Measurements from ENCODE around the gene CD151. TPM values are rescaled to one million over a fixed set of nuclear protein-coding genes. Genes with fewer than 3 reads are reported as not detected.

Gene CD151
- total RNA-seq, 6 experiments from 2014 or later: 719 to 1,001 (median 755) TPM

DNA sequence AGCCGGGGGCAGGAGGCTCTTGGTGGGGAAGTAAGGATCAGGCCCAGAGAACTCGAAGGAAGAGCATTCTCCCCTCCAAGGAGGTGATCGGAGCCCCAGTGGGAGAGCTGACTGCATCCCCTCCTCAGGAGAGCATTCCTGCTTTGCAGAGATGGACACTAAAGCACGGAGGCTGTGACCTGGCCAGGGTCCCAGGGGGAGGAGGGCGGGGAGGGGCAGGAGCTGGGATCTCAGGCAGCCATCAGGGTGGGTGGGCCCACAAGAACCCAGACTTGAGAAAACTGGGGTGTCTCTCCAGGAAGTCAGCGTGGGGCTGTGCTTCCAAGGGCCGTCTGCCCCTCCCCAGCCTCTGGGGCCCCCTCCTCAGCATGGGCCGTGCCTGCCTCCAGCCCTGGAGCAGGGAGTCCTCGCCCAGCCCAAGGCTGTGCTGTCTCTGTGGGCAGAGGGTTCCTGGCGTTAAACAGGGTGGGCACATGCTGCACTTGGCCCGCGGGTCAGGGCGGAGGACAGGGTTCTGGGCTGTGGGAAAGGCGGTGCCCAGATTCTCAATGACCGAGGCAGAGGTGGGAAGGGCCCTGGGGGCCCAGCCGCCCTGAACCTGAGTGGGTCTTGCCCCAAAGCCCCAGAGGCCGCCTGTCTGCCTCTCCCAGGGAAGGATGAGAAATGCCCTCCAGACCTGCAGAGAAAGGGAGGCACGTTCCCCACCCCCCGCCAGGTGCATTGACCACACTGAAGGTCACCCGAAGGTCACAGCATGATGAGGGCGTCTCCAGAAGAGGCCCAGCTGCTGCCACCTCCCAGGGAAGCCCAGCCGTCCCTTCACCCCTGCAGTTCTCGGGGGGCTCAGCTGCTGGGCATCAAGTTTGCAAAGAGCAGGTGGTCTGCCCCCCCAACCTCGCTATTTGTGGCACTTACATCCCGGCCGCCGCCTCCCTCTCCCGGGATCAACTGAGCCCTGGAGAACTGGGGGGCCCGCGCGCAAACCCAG lies 43.5 kb upstream of the CD151 start:
- no peaks in the 10 kb centered on the region for H3K36me3 Mint-ChIP-seq (ENCODE audit: low read depth)
- peaks cover 5% of the 10 kb centered on the region; the same call in 1 of the 2 replicates for H3K4me1 Mint-ChIP-seq (ENCODE audit: low read depth)
- no peaks in the 10 kb centered on the region; the same call in 1 of the 2 replicates for H3K27me3 Mint-ChIP-seq (ENCODE audit: insufficient read depth)
- no peak overlapping the region for H3K27ac Mint-ChIP-seq
- DNase-seq: no peak
- peak overlapping the region; percentile 66 for H3K4me3 Mint-ChIP-seq
- H3K9me3 Mint-ChIP-seq: no peaks in the 10 kb centered on the region
- TF ChIP-seq CTCF (IDR thresholded peaks at IDR 0.05): no peak

- peak within 1 kb of the TSS; percentile 66 for H3K4me3 Mint-ChIP-seq
- no peaks in the 10 kb centered on the region for H3K36me3 Mint-ChIP-seq (ENCODE audit: low read depth)
- peak within 1 kb of the TSS; percentile 59 for H3K27ac Mint-ChIP-seq
- DNase-seq: peak; percentile 18
- no peak for TF ChIP-seq CTCF (IDR thresholded peaks at IDR 0.05)
- H3K27me3 Mint-ChIP-seq (ENCODE audit: insufficient read depth): no peaks in the 10 kb centered on the region; the same call in 1 of the 2 replicates
- no peaks in the 10 kb centered on the region for H3K9me3 Mint-ChIP-seq
- H3K4me1 Mint-ChIP-seq (ENCODE audit: low read depth): peaks cover 5% of the 10 kb centered on the region; the same call in 1 of the 2 replicates
Measured at GRCh38 chr11:789943-790342, 42.8 kb upstream of the CD151 start, which contains the start of gene CEND1. TSS of gene CEND1 (minus strand) at chr11:790090. CDS start at chr11:788576, 1,514 bp downstream.

- peak overlapping the region; percentile 59 for H3K27ac Mint-ChIP-seq
- H3K4me1 Mint-ChIP-seq (ENCODE audit: low read depth): peaks cover 5% of the 10 kb centered on the region; the same call in 1 of the 2 replicates
- no peak for TF ChIP-seq CTCF (IDR thresholded peaks at IDR 0.05)
- H3K27me3 Mint-ChIP-seq (ENCODE audit: insufficient read depth): peaks cover under 1% of the 10 kb centered on the region; the same call in 1 of the 2 replicates
- peak overlapping the region; percentile 41 for H3K4me3 Mint-ChIP-seq
- DNase-seq: peak; percentile 22
- no peaks in the 10 kb centered on the region for H3K36me3 Mint-ChIP-seq (ENCODE audit: low read depth)
- no peaks in the 10 kb centered on the region for H3K9me3 Mint-ChIP-seq
Measured at GRCh38 chr11:790721-791564, 41.8 kb upstream of the CD151 start.

GRCh38 chr11:791658-792534 lies 40.9 kb upstream of the CD151 start:
- Mint-ChIP-seq H3K4me1 (ENCODE audit: low read depth) (peaks cover 15% of the 10 kb centered on the region), H3K4me3 (no peak overlapping the region), H3K36me3 (ENCODE audit: low read depth) (no peaks in the 10 kb centered on the region), H3K9me3 (no peaks in the 10 kb centered on the region), H3K27ac (no peak overlapping the region), H3K27me3 (ENCODE audit: insufficient read depth) (peaks cover 2% of the 10 kb centered on the region; the same call in 1 of the 2 replicates)
- TF ChIP-seq CTCF (IDR thresholded peaks at IDR 0.05): no peak
- no peak for DNase-seq

DNA sequence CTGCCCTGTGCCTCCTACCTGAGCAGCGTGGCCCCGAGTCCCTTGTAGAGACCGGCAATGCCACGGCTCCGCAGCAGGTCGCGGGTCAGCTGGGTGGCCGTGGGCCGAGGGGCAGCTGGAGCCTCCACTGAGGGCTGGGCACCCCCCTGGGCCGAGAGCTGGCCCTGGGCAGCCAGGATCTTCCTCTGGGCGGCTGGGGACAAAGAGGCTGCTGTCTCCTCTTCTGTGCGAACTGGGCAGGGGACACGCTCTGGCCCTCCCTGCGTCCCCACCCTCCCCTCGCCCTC lies 40.3 kb upstream of the CD151 start:
- Mint-ChIP-seq H3K9me3 (no peaks in the 10 kb centered on the region), H3K36me3 (ENCODE audit: low read depth) (no peaks in the 10 kb centered on the region), H3K4me1 (ENCODE audit: low read depth) (peaks cover 17% of the 10 kb centered on the region), H3K27ac (no peak overlapping the region), H3K4me3 (no peak overlapping the region), H3K27me3 (ENCODE audit: insufficient read depth) (peaks cover 2% of the 10 kb centered on the region; the same call in 1 of the 2 replicates)
- no peak for TF ChIP-seq CTCF (IDR thresholded peaks at IDR 0.05)
- no peak for DNase-seq

Measured in HFFc6 (cell line).